SK-N-SH (cell line): ENCODE data around the gene MAN1A1. TPM values are rescaled to one million over a fixed set of nuclear protein-coding genes. Genes with fewer than 3 reads are reported as not detected.
A peak's percentile ranks its signal among the peaks of the same experiment; 100 is the strongest.

Source experiments
- CTCF ChIA-PET: fragments of 300-600, 350-600 bp; formaldehyde crosslinking; extraction: SDS; loops from one replicate; lab custom pipeline; 2021; lab: Yijun Ruan, JAX
- POLR2A ChIA-PET: fragments of 350-600 bp; sonication (Branson Sonifier 250); formaldehyde crosslinking; extraction: SDS; loops from one replicate; lab custom pipeline; 2020; ENCODE audit warnings: antibody characterized with exemption, inconsistent platforms; lab: Yijun Ruan, JAX
- DNase-seq: peaks from one replicate; pipeline ENCODE4 v3.0.0; 2012
- H2AFZ ChIP-seq: fragments of 200-600 bp; sonication (generic); 2 replicates; pipeline ENCODE4 v1.8.1; 2016; ENCODE audit warnings: antibody characterized with exemption, mild to moderate bottlenecking, low read depth
- H3F3A ChIP-seq: fragments of 200-600 bp; sonication (generic); replicated peaks from 2 replicates; pipeline ENCODE3; 2016; ENCODE audit warnings: antibody characterized with exemption, mild to moderate bottlenecking; ENCODE audit not compliant: insufficient read depth
- H3K27ac ChIP-seq, 2 experiments: fragments of 200-500 bp in 1 of 2; fragments of 200-600 bp in 1 of 2; sonication (Bioruptor generic) in 1 of 2; sonication (generic), shearing (Covaris generic) in 1 of 2; 2 replicates each; pipeline versions ENCODE4 v1.5.1 to v1.6.1; 2014 to 2016; ENCODE audit warnings: low read depth in 2 of 2, inconsistent platforms in 1 of 2, low read length in 1 of 2, mild to moderate bottlenecking in 1 of 2, mixed read lengths in 1 of 2
- H3K27me3 ChIP-seq: fragments of 200-600 bp; sonication (generic), shearing (Covaris generic); 2 replicates; pipeline ENCODE4 v1.6.1; 2016; ENCODE audit warnings: mixed run types; ENCODE audit not compliant: insufficient read depth
- H3K36me3 ChIP-seq, 2 experiments: fragments of 200-500 bp in 1 of 2; fragments of 200-600 bp in 1 of 2; sonication (Bioruptor generic) in 1 of 2; sonication (generic) in 1 of 2; replicated peaks in 1 of 2; 2 replicates each; pipeline versions ENCODE3 to v1.5.1; 2014 to 2016; ENCODE audit warnings: low read length in 1 of 2, mild to moderate bottlenecking in 1 of 2; ENCODE audit not compliant: insufficient read depth in 2 of 2, control insufficient read depth in 1 of 2
- H3K4me1 ChIP-seq, 2 experiments: fragments of 200-500 bp in 1 of 2; fragments of 200-600 bp in 1 of 2; sonication (Bioruptor generic) in 1 of 2; sonication (generic), shearing (Covaris generic) in 1 of 2; 2 replicates each; pipeline versions ENCODE4 v1.5.1 to v1.6.1; 2014 to 2016; ENCODE audit warnings: low read depth in 1 of 2, low read length in 1 of 2, mixed run types in 1 of 2; ENCODE audit not compliant: insufficient read depth in 2 of 2, control insufficient read depth in 1 of 2
- H3K4me2 ChIP-seq: fragments of 200-600 bp; sonication (generic), shearing (Covaris generic); 2 replicates; pipeline ENCODE4 v1.6.1; 2017; ENCODE audit warnings: mixed run types
- H3K4me3 ChIP-seq, 2 experiments: fragments of 200-500 bp in 1 of 2; fragments of 200-600 bp in 1 of 2; sonication (Bioruptor generic) in 1 of 2; sonication (generic), shearing (Covaris generic) in 1 of 2; 2 replicates each; pipeline versions ENCODE4 v1.5.1 to v1.8.1; 2014 to 2016; ENCODE audit warnings: low read depth in 2 of 2, inconsistent platforms in 1 of 2, low read length in 1 of 2, mild to moderate bottlenecking in 1 of 2, mixed read lengths in 1 of 2, moderate library complexity in 1 of 2
- H3K79me2 ChIP-seq: fragments of 200-600 bp; sonication (generic); 2 replicates; pipeline ENCODE4 v1.8.1; 2017; ENCODE audit warnings: mild to moderate bottlenecking; ENCODE audit not compliant: insufficient read depth
- H3K9ac ChIP-seq: fragments of 200-600 bp; sonication (generic); 2 replicates; pipeline ENCODE4 v1.6.1; 2017; ENCODE audit warnings: mixed run types
- H3K9me2 ChIP-seq: fragments of 200-600 bp; sonication (generic); 2 replicates; pipeline ENCODE4 v1.6.1; 2017; ENCODE audit warnings: mixed run types
- H3K9me3 ChIP-seq: fragments of 200-600 bp; sonication (generic); 2 replicates; pipeline ENCODE4 v1.6.1; 2017; ENCODE audit warnings: mixed run types, mild to moderate bottlenecking, moderate library complexity
- H4K20me1 ChIP-seq: fragments of 200-600 bp; sonication (generic); 2 replicates; pipeline ENCODE4 v1.6.1; 2017; ENCODE audit warnings: mild to moderate bottlenecking, mixed run types; ENCODE audit not compliant: insufficient read depth
- CHD2 ChIP-seq: fragments of 150-350 bp; IDR thresholded peaks from 2 replicates; pipeline ENCODE4 v1.6.1; 2018; ENCODE audit warnings: low read length; ENCODE audit not compliant: partially characterized antibody
- ELF1 ChIP-seq: IDR thresholded peaks from 2 replicates; pipeline ENCODE4 v1.4.0; 2012
- EP300 ChIP-seq, 2 experiments: IDR thresholded peaks; 2 replicates each; pipeline versions ENCODE4 v1.4.0 to v1.6.1; 2012; ENCODE audit warnings: borderline replicate concordance in 1 of 2, low read depth in 1 of 2, low read length in 1 of 2
- FOSL2 ChIP-seq: IDR thresholded peaks from 2 replicates; pipeline ENCODE4 v1.4.0; 2012; ENCODE audit warnings: low read depth, mild to moderate bottlenecking, moderate library complexity, borderline replicate concordance
- FOXM1 ChIP-seq: IDR thresholded peaks from 2 replicates; pipeline ENCODE4 v1.4.0; 2012; ENCODE audit warnings: low read depth, mild to moderate bottlenecking
- GABPA ChIP-seq: IDR thresholded peaks from 2 replicates; pipeline ENCODE4 v1.4.0; 2012; ENCODE audit warnings: low read depth, mild to moderate bottlenecking
- GATA2 ChIP-seq: sonication (generic); formaldehyde crosslinking; IDR thresholded peaks from 2 replicates; pipeline ENCODE4 v1.5.0; 2020; ENCODE audit warnings: mild to moderate bottlenecking, missing genetic modification reagents
- MXI1 ChIP-seq: IDR thresholded peaks from 2 replicates; pipeline ENCODE4 v1.6.1; 2012; ENCODE audit warnings: mild to moderate bottlenecking, low read depth, low read length, improper control_type of control experiment
- NFIC ChIP-seq: IDR thresholded peaks from 2 replicates; pipeline ENCODE4 v1.4.0; 2012; ENCODE audit warnings: borderline replicate concordance
- NRF1 ChIP-seq: IDR thresholded peaks from 2 replicates; pipeline ENCODE4 v1.6.1; 2012; ENCODE audit warnings: low read depth, mild to moderate bottlenecking, low read length
- RAD21 ChIP-seq: IDR thresholded peaks from 2 replicates; pipeline ENCODE4 v1.6.1; 2012; ENCODE audit warnings: mild to moderate bottlenecking, low read length
- RCOR1 ChIP-seq: fragments of 150-350 bp; IDR thresholded peaks from 2 replicates; pipeline ENCODE4 v1.6.1; 2017; ENCODE audit warnings: antibody characterized with exemption, low read length
- REST ChIP-seq: IDR thresholded peaks from 2 replicates; pipeline ENCODE4 v1.6.1; 2012; ENCODE audit warnings: mild to moderate bottlenecking, low read depth, low read length, moderate library complexity
- RFX5 ChIP-seq: IDR thresholded peaks from 2 replicates; pipeline ENCODE4 v1.6.1; 2012; ENCODE audit warnings: mild to moderate bottlenecking, improper control_type of control experiment, low read length
- SMC3 ChIP-seq: IDR thresholded peaks from 2 replicates; pipeline ENCODE4 v1.6.1; 2012; ENCODE audit warnings: low read depth, low read length, improper control_type of control experiment
- USF2 ChIP-seq: fragments of 150-350 bp; IDR thresholded peaks from 2 replicates; pipeline ENCODE4 v1.6.1; 2017; ENCODE audit warnings: antibody characterized with exemption, low read length, low read depth, borderline replicate concordance
- YY1 ChIP-seq: IDR thresholded peaks from 2 replicates; pipeline ENCODE4 v1.4.0; 2012; ENCODE audit warnings: low read depth, mild to moderate bottlenecking
- WGBS: methylation state at CpG from one replicate; pipeline ENCODE4 v1.1.6; 2017; ENCODE audit warnings: low lambda C conversion rate; 5-methylcytosine and 5-hydroxymethylcytosine counted together
- polyA plus RNA-seq, 3 experiments: library from polyadenylated mRNA; depleted of rRNA; stranded (reverse); fragments of >200 nt; gene quantifications; 2 replicates each; pipeline ENCODE4 v1.2.3, GENCODE V29; 2012
- TF ChIP-seq, protein P1 (sequence below): fragments of 150-350 bp; IDR thresholded peaks from 2 replicates; pipeline ENCODE4 v1.6.1; 2016; ENCODE audit warnings: mild to moderate bottlenecking, low read depth, low read length
- TF ChIP-seq, protein P2 (sequence below): fragments of 200-600 bp; sonication (generic); IDR thresholded peaks from 2 replicates; pipeline ENCODE4 v1.6.1; 2017; ENCODE audit warnings: antibody characterized with exemption, mild to moderate bottlenecking, moderate library complexity
- TF ChIP-seq, protein P3 (sequence below): IDR thresholded peaks from 2 replicates; pipeline ENCODE4; 2012

MAN1A1 gene
- polyA plus RNA-seq, 1 of the 3 experiments (the other 2 are of a cell fraction), result 28.0 TPM

- Histone ChIP-seq H3F3A (peaks cover 3% of the 10 kb centered on the region), H3K4me1 (peaks cover 0 to 14% of the 10 kb centered on the region in 2 experiments; a peak in 2 of 4 replicates), H3K9me3 (no peaks in the 10 kb centered on the region), H3K4me2 (no peak overlapping the region), H3K27ac (peak overlapping the region in 1 of 2 experiments; percentile 64; a peak in 2 of 4 replicates), H2AFZ (no peak overlapping the region), H4K20me1 (peaks cover 17% of the 10 kb centered on the region; the same call in 1 of the 2 replicates), H3K4me3 (no peak overlapping the region), H3K27me3 (no peaks in the 10 kb centered on the region), H3K36me3 (peaks cover 0 to 24% of the 10 kb centered on the region in 2 experiments), H3K9ac (no peak overlapping the region), H3K79me2 (peaks cover 11% of the 10 kb centered on the region; the same call in 1 of the 2 replicates), H3K9me2 (no peaks in the 10 kb centered on the region)
- TF ChIP-seq, protein P1, sequence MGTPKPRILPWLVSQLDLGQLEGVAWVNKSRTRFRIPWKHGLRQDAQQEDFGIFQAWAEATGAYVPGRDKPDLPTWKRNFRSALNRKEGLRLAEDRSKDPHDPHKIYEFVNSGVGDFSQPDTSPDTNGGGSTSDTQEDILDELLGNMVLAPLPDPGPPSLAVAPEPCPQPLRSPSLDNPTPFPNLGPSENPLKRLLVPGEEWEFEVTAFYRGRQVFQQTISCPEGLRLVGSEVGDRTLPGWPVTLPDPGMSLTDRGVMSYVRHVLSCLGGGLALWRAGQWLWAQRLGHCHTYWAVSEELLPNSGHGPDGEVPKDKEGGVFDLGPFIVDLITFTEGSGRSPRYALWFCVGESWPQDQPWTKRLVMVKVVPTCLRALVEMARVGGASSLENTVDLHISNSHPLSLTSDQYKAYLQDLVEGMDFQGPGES, result no peak
- TF ChIP-seq, protein P2, sequence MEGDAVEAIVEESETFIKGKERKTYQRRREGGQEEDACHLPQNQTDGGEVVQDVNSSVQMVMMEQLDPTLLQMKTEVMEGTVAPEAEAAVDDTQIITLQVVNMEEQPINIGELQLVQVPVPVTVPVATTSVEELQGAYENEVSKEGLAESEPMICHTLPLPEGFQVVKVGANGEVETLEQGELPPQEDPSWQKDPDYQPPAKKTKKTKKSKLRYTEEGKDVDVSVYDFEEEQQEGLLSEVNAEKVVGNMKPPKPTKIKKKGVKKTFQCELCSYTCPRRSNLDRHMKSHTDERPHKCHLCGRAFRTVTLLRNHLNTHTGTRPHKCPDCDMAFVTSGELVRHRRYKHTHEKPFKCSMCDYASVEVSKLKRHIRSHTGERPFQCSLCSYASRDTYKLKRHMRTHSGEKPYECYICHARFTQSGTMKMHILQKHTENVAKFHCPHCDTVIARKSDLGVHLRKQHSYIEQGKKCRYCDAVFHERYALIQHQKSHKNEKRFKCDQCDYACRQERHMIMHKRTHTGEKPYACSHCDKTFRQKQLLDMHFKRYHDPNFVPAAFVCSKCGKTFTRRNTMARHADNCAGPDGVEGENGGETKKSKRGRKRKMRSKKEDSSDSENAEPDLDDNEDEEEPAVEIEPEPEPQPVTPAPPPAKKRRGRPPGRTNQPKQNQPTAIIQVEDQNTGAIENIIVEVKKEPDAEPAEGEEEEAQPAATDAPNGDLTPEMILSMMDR, result no peak
- TF ChIP-seq ELF1, result no peak
- no peak for TF ChIP-seq MXI1
- no peak for TF ChIP-seq GABPA
- TF ChIP-seq YY1, result no peak
- TF ChIP-seq FOSL2, result no peak
- no peak for TF ChIP-seq RFX5
- no peak for TF ChIP-seq CHD2
- TF ChIP-seq RAD21, result no peak
- no peak for TF ChIP-seq SMC3
- TF ChIP-seq REST, result no peak
- TF ChIP-seq FOXM1, result no peak
- no peak for TF ChIP-seq RCOR1
- no peak for TF ChIP-seq NRF1
- no peak for TF ChIP-seq EP300 (IDR thresholded peaks at IDR 0.05; ENCODE audit: borderline replicate concordance in 1 of 2, low read depth in 1 of 2, low read length in 1 of 2)
- TF ChIP-seq NFIC, result no peak
- no peak for TF ChIP-seq USF2
- no peak for TF ChIP-seq GATA2 (CRISPR knock-in tag)
- TF ChIP-seq, protein P3, sequence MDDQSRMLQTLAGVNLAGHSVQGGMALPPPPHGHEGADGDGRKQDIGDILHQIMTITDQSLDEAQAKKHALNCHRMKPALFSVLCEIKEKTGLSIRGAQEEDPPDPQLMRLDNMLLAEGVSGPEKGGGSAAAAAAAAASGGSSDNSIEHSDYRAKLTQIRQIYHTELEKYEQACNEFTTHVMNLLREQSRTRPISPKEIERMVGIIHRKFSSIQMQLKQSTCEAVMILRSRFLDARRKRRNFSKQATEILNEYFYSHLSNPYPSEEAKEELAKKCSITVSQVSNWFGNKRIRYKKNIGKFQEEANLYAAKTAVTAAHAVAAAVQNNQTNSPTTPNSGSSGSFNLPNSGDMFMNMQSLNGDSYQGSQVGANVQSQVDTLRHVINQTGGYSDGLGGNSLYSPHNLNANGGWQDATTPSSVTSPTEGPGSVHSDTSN, result no peak
- 33% methylated on average over 1 of the region's 1 CpG for WGBS
- ChIA-PET POLR2A (no interaction called here), CTCF (interaction anchor here (0.7 to 3.3 kb wide), 12 partner anchors 9 to 1491 kb away, joined by 3 to 20 read pairs (median 3); no protein-coding TSS in a partner anchor)
- no peak for DNase-seq
Observed at GRCh38 chr6:119334535-119335264, 14.9 kb downstream of the MAN1A1 start.
